Measurements from ENCODE around the gene DDX3X. TPM values are rescaled to one million over a fixed set of nuclear protein-coding genes. Genes with fewer than 3 reads are reported as not detected.

The DDX3X gene
- total and polyA plus RNA-seq, 2 of the 4 experiments (the other 2 are of a cell fraction) = 64.8 to 229 TPM

GRCh38 chrX:41412261-41413081, 78.5 kb downstream of the DDX3X start:
- Histone ChIP-seq H3K4me3 (ENCODE audit: insufficient read depth, low read depth, low read length) (no peak overlapping the region), H4K91ac (ENCODE audit: insufficient read depth, low read depth, low read length) (no peak overlapping the region), H4K20me1 (ENCODE audit: insufficient read depth, low read length) (no peaks in the 10 kb centered on the region), H3K14ac (replicated peaks; ENCODE audit: low read depth, low read length) (no peak overlapping the region), H3K9me1 (ENCODE audit: insufficient read depth, low read length) (0 out of 2 replicates have a peak, but pooled peaks cover 3% of the 10 kb centered on the region), H2AK9ac (replicated peaks; ENCODE audit: low read depth, low read length, poor library complexity) (no peak overlapping the region), H3K4me1 (ENCODE audit: control insufficient read depth, insufficient read depth, low read length) (no peaks in the 10 kb centered on the region), H4K5ac (ENCODE audit: low read depth, low read length) (no peak overlapping the region), H2BK5ac (ENCODE audit: low read depth, low read length, poor library complexity, severe bottlenecking) (no peak overlapping the region), H3K18ac (ENCODE audit: low read depth, low read length) (no peak overlapping the region), H3K9ac (ENCODE audit: low read depth, low read length) (no peak overlapping the region), H3K27me3 (ENCODE audit: control insufficient read depth, insufficient read depth, low read length) (peaks cover 9% of the 10 kb centered on the region), H3K4ac (ENCODE audit: low read depth, low read length) (no peak overlapping the region), H3K9me3 (ENCODE audit: control insufficient read depth, insufficient read depth, low read length) (no peaks in the 10 kb centered on the region), H2AK5ac (ENCODE audit: low read depth, low read length) (no peak overlapping the region), H3K36me3 (ENCODE audit: control insufficient read depth, insufficient read depth, low read length) (no peaks in the 10 kb centered on the region), H4K8ac (ENCODE audit: low read depth in 2 of 2, low read length in 2 of 2) (no peak overlapping the region), H3K79me1 (ENCODE audit: low read depth in 1 of 2, low read length in 2 of 2) (no peaks in the 10 kb centered on the region), H2BK120ac (ENCODE audit: low read depth, low read length) (no peak overlapping the region), H2BK20ac (ENCODE audit: low read depth, low read length) (no peak overlapping the region), H2BK15ac (ENCODE audit: low read depth, low read length) (no peak overlapping the region), H3K4me2 (ENCODE audit: low read depth, low read length) (no peak overlapping the region), H3K56ac (ENCODE audit: extremely low read depth, insufficient read depth, low read length) (no peak overlapping the region), H2AFZ (replicated peaks; ENCODE audit: low read length, poor library complexity) (peak overlapping the region; percentile 66), H3K27ac (ENCODE audit: insufficient read depth, low read length) (no peak overlapping the region), H3K23ac (ENCODE audit: low read depth, low read length) (no peak overlapping the region)
- ATAC-seq (ENCODE audit: low read depth) (no peak), DNase-seq (no peak)
- 79% methylated on average over 2 of the region's 9 CpGs; no CpG with 5 or more reads in 1 of the 2 experiments for WGBS, 2 experiments (ENCODE audit: extremely low coverage in 2 of 2, insufficient read length in 1 of 2)
- dilution Hi-C loops (cut with HindIII; ENCODE audit: low sequenced_read_pairs, unreplicated experiment) (no loop called here), intact Hi-C loops (cut with micrococcal nuclease) (no loop called here), in situ Hi-C loops (cut with MboI; ENCODE audit: low sequenced_read_pairs) (no loop called here)
- no peak for TF ChIP-seq MAZ (IDR thresholded peaks at IDR 0.05; ENCODE audit: borderline replicate concordance, low read depth, low read length)
- POLR2A ChIA-PET (ENCODE audit: unreplicated experiment) = no interaction called here
- no TSS peak for BruUV-seq (replicated peaks)
- CTCF ChIA-PET = no interaction called here

Small RNA genes lying within 50 kb of the gene (microRNA-seq; reads per million reads assigned to microRNA genes)
- not detected for gene RF00019 (ENCODE audit: insufficient read depth, insufficient read length)
- 45.5 reads per million, percentile 73 among the genes with 10 or more reads in this experiment for gene RNA5SP502 (ENCODE audit: insufficient read depth, insufficient read length)

Small RNA genes lying within 50 kb of the gene (small RNA-seq; reads per million reads assigned to genes)
- gene RF00019 (0 reads per million in 5 experiments), gene RNA5SP502 (0 to 0.08 (median 0) reads per million in 5 experiments)

Other genes starting within 250 kb of the DDX3X start
- 104 and 115 TPM in 2 replicates for gene USP9X, start 248.7 kb upstream of the DDX3X start, total RNA-seq (2012; rRNA removed)
- gene USP9X, start 248.7 kb upstream of the DDX3X start, polyA plus RNA-seq (2012; rRNA removed) = 14.9 and 17.5 TPM in 2 replicates
- gene NYX, start 113.2 kb downstream of the DDX3X start, total RNA-seq (2012; rRNA removed) = not detected in 2 replicates
- gene NYX, start 113.2 kb downstream of the DDX3X start, polyA plus RNA-seq (2012; rRNA removed) = not detected in 2 replicates

All from IMR-90 (cell line).